ENCODE measurements around the gene METTL6. TPM values are rescaled to one million over a fixed set of nuclear protein-coding genes. Genes with fewer than 3 reads are reported as not detected.

The METTL6 gene
- total RNA-seq, 1 donor from 2014 or later = 19.7 TPM

GRCh38 chr3:15436246-15436645 is 8.9 kb upstream of the METTL6 start:
- DNase-seq (ENCODE audit: low spot score) = no peak
- peaks cover 43% of the 10 kb centered on the region for H3K36me3 Mint-ChIP-seq (ENCODE audit: low read depth)
- TF ChIP-seq CTCF (IDR thresholded peaks at IDR 0.05) = no peak
- no peak overlapping the region for H3K27ac Mint-ChIP-seq (ENCODE audit: unreplicated experiment)
- H3K4me1 Mint-ChIP-seq (ENCODE audit: low read depth) = peaks cover 20% of the 10 kb centered on the region
- H3K9me3 Mint-ChIP-seq (ENCODE audit: low read depth) = no peaks in the 10 kb centered on the region
- no peaks in the 10 kb centered on the region for H3K27me3 Mint-ChIP-seq (ENCODE audit: low read depth)
- H3K4me3 Mint-ChIP-seq (ENCODE audit: unreplicated experiment) = no peak overlapping the region

GRCh38 chr3:15434756-15435155 is 7.4 kb upstream of the METTL6 start:
- H3K4me1 Mint-ChIP-seq (ENCODE audit: low read depth) = peaks cover 17% of the 10 kb centered on the region
- no peak for TF ChIP-seq CTCF (IDR thresholded peaks at IDR 0.05)
- DNase-seq (ENCODE audit: low spot score) = no peak
- H3K9me3 Mint-ChIP-seq (ENCODE audit: low read depth) = no peaks in the 10 kb centered on the region
- H3K36me3 Mint-ChIP-seq (ENCODE audit: low read depth) = peaks cover 38% of the 10 kb centered on the region
- no peaks in the 10 kb centered on the region for H3K27me3 Mint-ChIP-seq (ENCODE audit: low read depth)
- no peak overlapping the region for H3K4me3 Mint-ChIP-seq (ENCODE audit: unreplicated experiment)
- H3K27ac Mint-ChIP-seq (ENCODE audit: unreplicated experiment) = no peak overlapping the region

- H3K4me3 Mint-ChIP-seq (ENCODE audit: unreplicated experiment) = no peak overlapping the region
- H3K9me3 Mint-ChIP-seq (ENCODE audit: low read depth) = no peaks in the 10 kb centered on the region
- H3K4me1 Mint-ChIP-seq (ENCODE audit: low read depth) = peaks cover 22% of the 10 kb centered on the region
- no peak for DNase-seq (ENCODE audit: low spot score)
- H3K36me3 Mint-ChIP-seq (ENCODE audit: low read depth) = peaks cover 29% of the 10 kb centered on the region
- no peaks in the 10 kb centered on the region for H3K27me3 Mint-ChIP-seq (ENCODE audit: low read depth)
- H3K27ac Mint-ChIP-seq (ENCODE audit: unreplicated experiment) = no peak overlapping the region
- TF ChIP-seq CTCF (IDR thresholded peaks at IDR 0.05) = no peak
Observed at GRCh38 chr3:15433531-15433930, 6.2 kb upstream of the METTL6 start.

- Mint-ChIP-seq H3K4me3 (ENCODE audit: unreplicated experiment) (no peak overlapping the region), H3K36me3 (ENCODE audit: low read depth) (peaks cover 19% of the 10 kb centered on the region), H3K27me3 (ENCODE audit: low read depth) (no peaks in the 10 kb centered on the region), H3K27ac (ENCODE audit: unreplicated experiment) (no peak overlapping the region), H3K4me1 (ENCODE audit: low read depth) (peaks cover 37% of the 10 kb centered on the region), H3K9me3 (ENCODE audit: low read depth) (peaks cover 2% of the 10 kb centered on the region)
- TF ChIP-seq CTCF (IDR thresholded peaks at IDR 0.05) = no peak
- DNase-seq (ENCODE audit: low spot score) = no peak
Observed at GRCh38 chr3:15431256-15431837, 4.0 kb upstream of the METTL6 start.

- H3K4me1 Mint-ChIP-seq (ENCODE audit: low read depth) = peaks cover 44% of the 10 kb centered on the region
- no peak for DNase-seq (ENCODE audit: low spot score)
- H3K36me3 Mint-ChIP-seq (ENCODE audit: low read depth) = peaks cover 15% of the 10 kb centered on the region
- peaks cover 2% of the 10 kb centered on the region for H3K9me3 Mint-ChIP-seq (ENCODE audit: low read depth)
- H3K27me3 Mint-ChIP-seq (ENCODE audit: low read depth) = no peaks in the 10 kb centered on the region
- no peak overlapping the region for H3K4me3 Mint-ChIP-seq (ENCODE audit: unreplicated experiment)
- H3K27ac Mint-ChIP-seq (ENCODE audit: unreplicated experiment) = no peak overlapping the region
- no peak for TF ChIP-seq CTCF (IDR thresholded peaks at IDR 0.05)
Observed at GRCh38 chr3:15430624-15431023, 3.3 kb upstream of the METTL6 start.

Measured in chondrocyte (in vitro differentiated cells).